OCI-LY1 (cell line): ENCODE measurements around the gene BTBD1.

ENCODE experiments used
- H2AFZ ChIP-seq: fragments of 200-600 bp; sonication (generic), shearing (Covaris generic); 2 replicates; pipeline ENCODE4 v1.6.0; 2014; ENCODE audit warnings: antibody characterized with exemption, mild to moderate bottlenecking, low read length
- H3F3A ChIP-seq: fragments of 200-600 bp; sonication (generic), shearing (Covaris generic); 2 replicates; pipeline ENCODE4 v1.6.0; 2014; ENCODE audit warnings: mild to moderate bottlenecking, antibody characterized with exemption, low read length, moderate library complexity; ENCODE audit not compliant: insufficient read depth
- H3K27ac ChIP-seq: fragments of 200-600 bp; sonication (generic); 2 replicates; pipeline ENCODE4 v1.5.1; 2014; ENCODE audit warnings: low read length, mixed run types, mild to moderate bottlenecking, low read depth; ENCODE audit not compliant: poor library complexity, severe bottlenecking
- H3K27me3 ChIP-seq: fragments of 200-600 bp; sonication (generic); 2 replicates; pipeline ENCODE4 v1.6.0; 2014; ENCODE audit warnings: antibody characterized with exemption, mild to moderate bottlenecking, low read length, moderate library complexity; ENCODE audit not compliant: insufficient read depth
- H3K36me3 ChIP-seq: fragments of 200-600 bp; sonication (generic); 2 replicates; pipeline ENCODE4 v1.6.1; 2014; ENCODE audit warnings: mild to moderate bottlenecking, antibody characterized with exemption, low read length, moderate library complexity, mixed read lengths; ENCODE audit not compliant: insufficient read depth
- H3K4me1 ChIP-seq: fragments of 200-600 bp; sonication (generic); 2 replicates; pipeline ENCODE4 v1.5.1; 2014; ENCODE audit warnings: mild to moderate bottlenecking, low read length, moderate library complexity; ENCODE audit not compliant: insufficient read depth, severe bottlenecking
- H3K4me2 ChIP-seq: fragments of 200-600 bp; sonication (generic), shearing (Covaris generic); 2 replicates; pipeline ENCODE4 v1.6.1; 2014; ENCODE audit warnings: low read length
- H3K4me3 ChIP-seq: fragments of 200-600 bp; sonication (generic); 2 replicates; pipeline ENCODE4 v1.5.1; 2014; ENCODE audit warnings: low read length, low read depth, mild to moderate bottlenecking, mixed read lengths; ENCODE audit not compliant: poor library complexity, severe bottlenecking
- H3K79me2 ChIP-seq: fragments of 200-600 bp; shearing (Covaris generic); 2 replicates; pipeline ENCODE4 v1.6.1; 2016; ENCODE audit warnings: mixed run types, low read length, mixed read lengths; ENCODE audit not compliant: insufficient read depth
- H3K9ac ChIP-seq: fragments of 200-600 bp; sonication (generic), shearing (Covaris generic); 2 replicates; pipeline ENCODE4 v1.6.1; 2014; ENCODE audit warnings: mild to moderate bottlenecking, low read length, mixed read lengths
- H3K9me2 ChIP-seq: fragments of 200-600 bp; sonication (generic), shearing (Covaris generic); 2 replicates; pipeline ENCODE4 v1.6.1; 2014; ENCODE audit warnings: low read depth, mild to moderate bottlenecking, low read length, mixed read lengths
- H3K9me3 ChIP-seq: fragments of 200-600 bp; shearing (Covaris generic); 2 replicates; pipeline ENCODE4 v1.6.1; 2014; ENCODE audit warnings: low read length, mixed read lengths
- H4K20me1 ChIP-seq: fragments of 200-600 bp; sonication (generic), shearing (Covaris generic); 2 replicates; pipeline ENCODE4 v1.6.0; 2016; ENCODE audit warnings: mild to moderate bottlenecking, low read length; ENCODE audit not compliant: insufficient read depth
- CTCF ChIP-seq: fragments of 200-600 bp; sonication (generic), shearing (Covaris generic); IDR thresholded peaks from 2 replicates; pipeline ENCODE4 v1.5.1; 2017; ENCODE audit warnings: mild to moderate bottlenecking, antibody characterized with exemption, low read length, moderate library complexity, mixed read lengths
- EZH2 ChIP-seq: fragments of 200-600 bp; sonication (generic), shearing (Covaris generic); IDR thresholded peaks from 2 replicates; pipeline ENCODE4 v1.8.0; 2017; ENCODE audit warnings: borderline replicate concordance, mixed run types, mild to moderate bottlenecking, antibody characterized with exemption, low read length, moderate library complexity, mixed read lengths

The BTBD1 gene

GRCh38 chr15:83082730-83083386 is 15.8 kb upstream of the BTBD1 start:
- no peaks in the 10 kb centered on the region; the same call in 1 of the 2 replicates for H3K27me3 ChIP-seq
- H3K9me3 ChIP-seq = no peaks in the 10 kb centered on the region
- no peaks in the 10 kb centered on the region for H3F3A ChIP-seq
- H4K20me1 ChIP-seq = no peaks in the 10 kb centered on the region
- no peak overlapping the region for H2AFZ ChIP-seq
- H3K79me2 ChIP-seq = no peaks in the 10 kb centered on the region
- H3K9ac ChIP-seq = no peak overlapping the region
- no peaks in the 10 kb centered on the region for H3K9me2 ChIP-seq
- H3K4me3 ChIP-seq = no peak overlapping the region
- TF ChIP-seq EZH2 = no peak
- TF ChIP-seq CTCF = no peak
- H3K27ac ChIP-seq = no peak overlapping the region
- no peaks in the 10 kb centered on the region for H3K4me1 ChIP-seq
- H3K36me3 ChIP-seq = no peaks in the 10 kb centered on the region
- no peak overlapping the region for H3K4me2 ChIP-seq

GRCh38 chr15:83081256-83082014 is 14.4 kb upstream of the BTBD1 start:
- no peaks in the 10 kb centered on the region for H3K9me3 ChIP-seq
- H3K9ac ChIP-seq = no peak overlapping the region
- H3K79me2 ChIP-seq = no peaks in the 10 kb centered on the region
- H3K4me2 ChIP-seq = no peak overlapping the region
- H3K27me3 ChIP-seq = peaks cover 3% of the 10 kb centered on the region; the same call in 1 of the 2 replicates
- H3K9me2 ChIP-seq = no peaks in the 10 kb centered on the region
- no peaks in the 10 kb centered on the region for H3K36me3 ChIP-seq
- H3F3A ChIP-seq = no peaks in the 10 kb centered on the region
- no peak for TF ChIP-seq CTCF
- TF ChIP-seq EZH2 = no peak
- no peaks in the 10 kb centered on the region for H4K20me1 ChIP-seq
- H2AFZ ChIP-seq = no peak overlapping the region
- H3K27ac ChIP-seq = no peak overlapping the region
- no peak overlapping the region for H3K4me3 ChIP-seq
- H3K4me1 ChIP-seq = no peaks in the 10 kb centered on the region

- TF ChIP-seq EZH2 (no peak), CTCF (no peak)
- Histone ChIP-seq H2AFZ (no peak overlapping the region), H3K79me2 (no peaks in the 10 kb centered on the region), H3K9me2 (no peaks in the 10 kb centered on the region), H3K27ac (no peak overlapping the region), H3K9ac (no peak overlapping the region), H3K4me1 (no peaks in the 10 kb centered on the region), H3F3A (no peaks in the 10 kb centered on the region), H4K20me1 (no peaks in the 10 kb centered on the region), H3K9me3 (peaks cover 3% of the 10 kb centered on the region; the same call in 1 of the 2 replicates), H3K36me3 (no peaks in the 10 kb centered on the region), H3K4me2 (no peak overlapping the region), H3K4me3 (no peak overlapping the region), H3K27me3 (peaks cover 3% of the 10 kb centered on the region; the same call in 1 of the 2 replicates)
Observed at GRCh38 chr15:83078712-83079111, 11.7 kb upstream of the BTBD1 start.
